GM19467 (cell line): Measurements from ENCODE around the gene SEMA6B.

Experiments
- ATAC-seq: cut with Tn5 transposase; IDR thresholded peaks from one replicate; pipeline ENCODE4 v1.9.1; 2021; ENCODE audit warnings: mild to moderate bottlenecking, moderate library complexity; ENCODE audit not compliant: unreplicated experiment

Gene SEMA6B

DNA sequence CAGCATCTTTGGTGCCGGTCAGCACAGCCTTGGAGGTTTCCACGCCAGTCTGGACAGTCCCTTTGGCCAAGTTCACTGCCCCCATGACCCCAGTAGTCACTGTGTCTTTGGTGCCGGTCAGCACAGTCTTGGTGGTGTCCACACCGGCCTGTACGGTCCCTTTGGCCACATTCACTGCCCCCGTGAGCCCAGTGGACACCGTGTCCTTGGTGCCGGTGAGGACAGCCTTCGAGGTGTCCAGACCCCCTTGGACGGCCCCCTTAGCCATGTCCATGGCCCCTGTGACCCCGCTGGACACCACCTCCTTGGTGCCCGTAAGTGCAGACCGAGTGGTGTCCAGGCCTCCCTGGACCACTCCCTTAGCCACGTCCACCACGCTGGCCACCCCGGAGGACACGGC, 46.2 kb downstream of the SEMA6B start:
- ATAC-seq, result no peak

DNA sequence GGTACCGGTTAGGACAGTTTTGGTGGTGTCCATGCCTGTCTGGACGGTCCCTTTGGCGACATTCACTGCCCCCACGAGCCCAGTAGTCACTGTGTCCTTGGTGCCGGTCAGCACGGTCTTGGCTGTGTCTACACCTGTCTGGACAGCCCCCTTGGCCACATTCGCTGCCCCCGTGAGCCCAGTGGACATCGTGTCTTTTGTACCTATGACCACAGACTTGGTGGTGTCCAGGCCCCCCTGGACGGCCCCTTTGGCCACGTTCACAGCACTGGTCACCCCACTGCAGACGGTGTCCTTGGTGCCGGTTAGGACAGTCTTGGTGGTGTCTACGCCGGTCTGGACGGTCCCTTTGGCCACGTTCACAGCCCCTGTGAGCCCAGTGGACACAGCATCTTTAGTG, 47.4 kb downstream of the SEMA6B start:
- ATAC-seq, result no peak

DNA sequence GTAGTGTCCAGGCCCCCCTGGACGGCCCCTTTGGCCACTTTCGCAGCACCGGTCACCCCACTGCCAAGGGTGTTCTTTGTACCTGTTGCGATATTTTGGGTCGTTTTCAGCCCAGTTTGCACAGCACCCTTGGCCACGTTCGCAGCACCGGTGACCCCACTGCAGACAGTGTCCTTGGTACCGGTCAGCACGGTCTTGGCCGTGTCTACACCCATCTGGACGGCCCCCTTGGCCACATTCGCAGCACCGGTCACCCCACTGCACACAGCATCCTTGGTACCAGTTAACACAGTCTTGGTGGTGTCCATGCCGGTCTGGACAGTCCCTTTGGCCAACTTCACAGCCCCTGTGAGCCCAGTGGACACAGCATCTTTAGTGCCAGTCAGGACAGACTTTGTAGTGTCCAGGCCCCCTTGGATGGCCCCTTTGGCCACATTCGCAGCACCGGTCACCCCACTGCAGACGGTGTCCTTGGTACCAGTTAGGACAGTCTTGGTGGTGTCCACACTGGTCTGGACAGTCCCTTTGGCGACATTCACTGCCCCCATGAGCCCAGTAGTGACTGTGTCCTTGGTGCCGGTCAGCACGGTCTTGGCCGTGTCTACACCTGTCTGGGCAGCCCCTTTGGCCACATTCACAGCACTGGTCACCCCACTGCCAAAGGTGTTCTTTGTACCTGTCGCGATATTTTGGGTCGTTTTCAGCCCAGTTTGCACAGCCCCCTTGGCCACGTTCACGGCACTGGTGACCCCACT, 48.0 kb downstream of the SEMA6B start:
- ATAC-seq, result no peak

DNA sequence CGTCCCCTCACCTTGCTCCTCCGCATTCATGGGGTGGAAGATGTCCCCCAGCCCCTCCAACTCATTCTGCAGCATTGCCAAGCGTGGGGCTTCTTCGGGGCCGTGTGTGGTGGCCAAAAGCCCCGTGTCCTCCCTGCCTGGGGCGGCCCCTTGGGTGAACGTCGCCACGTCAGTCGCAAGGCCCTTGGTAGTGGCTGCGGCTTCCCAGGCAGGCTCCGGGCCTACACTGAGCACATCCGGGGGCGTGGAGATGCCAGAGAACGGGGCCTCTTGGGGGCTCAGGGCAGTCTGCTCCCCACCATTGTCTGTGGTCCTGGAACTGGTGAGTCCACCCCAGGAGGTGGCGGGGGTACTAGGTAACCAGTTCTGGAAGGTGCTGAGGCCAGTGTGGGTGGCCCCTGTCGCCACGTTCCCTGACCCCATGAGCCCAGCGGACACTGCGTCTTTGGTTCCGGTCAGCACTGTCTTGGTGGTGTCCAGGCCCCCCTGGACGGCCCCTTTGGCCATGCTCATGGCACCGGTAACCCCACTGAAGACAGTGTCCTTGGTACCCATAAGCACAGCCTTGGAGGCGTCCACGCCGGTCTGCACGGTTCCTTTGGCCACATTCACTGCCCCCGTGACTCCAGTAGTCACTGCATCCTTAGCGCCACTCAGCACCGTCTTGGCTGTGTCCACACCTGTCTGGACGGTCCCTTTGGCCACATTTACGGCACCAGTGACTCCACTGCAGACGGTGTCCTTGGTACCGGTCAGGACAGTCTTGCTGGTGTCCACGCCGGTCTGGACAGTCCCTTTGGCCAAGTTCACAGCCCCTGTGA, 48.8 kb downstream of the SEMA6B start:
- ATAC-seq, result no peak

DNA sequence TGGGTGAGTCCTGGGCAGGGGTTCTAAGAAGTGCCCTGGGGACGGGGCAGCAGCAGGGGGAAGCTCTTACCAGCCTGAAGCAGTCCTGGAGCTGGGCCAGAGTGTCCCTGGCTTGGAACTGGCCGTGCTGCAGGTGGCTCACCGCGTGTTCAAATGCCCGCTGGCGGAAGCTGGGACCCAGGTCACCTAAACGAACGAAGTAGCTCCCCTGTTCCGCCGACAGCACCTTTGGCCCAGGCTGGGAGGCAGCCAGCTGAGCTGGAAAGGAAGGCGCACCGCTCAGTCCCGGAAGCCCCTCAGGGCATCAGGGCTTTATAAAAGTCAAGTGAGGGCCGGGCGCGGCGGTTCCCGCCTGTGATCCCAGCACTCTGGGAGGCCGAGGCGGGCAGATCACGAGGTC, 50.8 kb downstream of the SEMA6B start:
- no peak for ATAC-seq

DNA sequence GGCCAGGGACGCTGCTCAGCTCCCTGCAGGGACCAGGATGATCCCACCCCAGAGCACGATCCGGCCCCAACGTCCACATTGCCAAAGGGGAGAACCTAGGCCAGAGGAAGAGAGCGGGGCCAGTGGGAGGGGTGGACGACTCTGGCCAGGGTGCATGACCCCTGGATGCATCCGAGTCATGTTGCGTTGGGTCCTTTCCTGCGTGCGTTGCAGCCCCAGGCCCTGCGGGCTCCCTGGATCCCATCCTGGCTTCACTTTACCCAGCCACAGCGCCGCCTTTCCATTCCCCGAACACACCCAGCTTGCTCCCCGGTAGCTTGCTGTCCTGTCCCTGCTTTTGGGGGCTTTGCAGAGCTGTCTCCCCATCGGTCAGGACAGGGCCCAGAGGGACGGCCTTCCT, 51.7 kb downstream of the SEMA6B start:
- no peak for ATAC-seq

DNA sequence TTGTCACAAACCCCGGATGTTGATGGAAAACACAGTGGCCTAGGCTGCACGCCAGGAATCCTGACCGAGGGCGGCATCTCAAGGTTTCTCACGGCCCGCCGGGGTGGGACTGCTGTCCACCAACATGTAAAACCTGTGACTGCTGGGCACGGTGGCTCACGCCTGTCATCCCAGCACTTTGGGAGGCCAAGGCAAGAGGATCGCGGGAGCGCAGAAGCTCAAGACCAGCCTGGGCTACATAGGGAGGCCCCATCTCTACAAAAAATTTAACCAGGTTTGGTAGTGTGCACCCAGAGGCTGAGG, 52.4 kb downstream of the SEMA6B start:
- no peak for ATAC-seq

DNA sequence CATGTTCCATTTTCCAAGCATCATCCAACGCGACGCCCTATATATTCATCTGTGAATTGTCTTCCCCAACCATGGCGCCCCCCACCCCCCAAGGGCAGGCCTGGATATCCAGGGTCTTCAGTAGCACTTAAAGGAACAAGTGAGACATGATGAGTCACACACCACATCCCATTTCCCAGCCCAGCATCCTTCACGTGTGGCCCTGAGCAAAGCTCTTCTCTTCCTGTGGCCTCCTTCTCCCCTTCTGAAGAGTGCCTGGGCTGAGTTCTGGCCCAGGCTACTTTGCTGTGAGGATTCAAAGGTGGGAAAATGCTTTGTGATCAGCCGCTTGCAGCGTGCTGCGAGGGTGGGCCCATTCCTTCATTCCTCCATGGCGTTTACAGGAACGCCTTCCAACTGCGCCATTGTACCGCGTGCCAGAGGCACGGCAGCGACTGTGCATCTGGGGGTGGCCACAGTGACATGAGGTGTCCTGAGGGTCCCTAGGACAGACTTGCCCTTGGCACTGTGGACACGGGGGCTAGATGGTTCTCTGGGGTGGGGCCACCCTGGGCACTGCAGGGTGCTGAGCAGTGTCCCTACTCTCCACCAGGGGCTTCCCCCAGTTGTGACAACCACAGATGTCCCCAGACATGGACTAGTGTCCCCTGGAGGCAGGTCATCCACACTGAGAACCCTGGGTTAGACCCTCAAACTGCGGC, 52.9 kb downstream of the SEMA6B start:
- no peak for ATAC-seq

DNA sequence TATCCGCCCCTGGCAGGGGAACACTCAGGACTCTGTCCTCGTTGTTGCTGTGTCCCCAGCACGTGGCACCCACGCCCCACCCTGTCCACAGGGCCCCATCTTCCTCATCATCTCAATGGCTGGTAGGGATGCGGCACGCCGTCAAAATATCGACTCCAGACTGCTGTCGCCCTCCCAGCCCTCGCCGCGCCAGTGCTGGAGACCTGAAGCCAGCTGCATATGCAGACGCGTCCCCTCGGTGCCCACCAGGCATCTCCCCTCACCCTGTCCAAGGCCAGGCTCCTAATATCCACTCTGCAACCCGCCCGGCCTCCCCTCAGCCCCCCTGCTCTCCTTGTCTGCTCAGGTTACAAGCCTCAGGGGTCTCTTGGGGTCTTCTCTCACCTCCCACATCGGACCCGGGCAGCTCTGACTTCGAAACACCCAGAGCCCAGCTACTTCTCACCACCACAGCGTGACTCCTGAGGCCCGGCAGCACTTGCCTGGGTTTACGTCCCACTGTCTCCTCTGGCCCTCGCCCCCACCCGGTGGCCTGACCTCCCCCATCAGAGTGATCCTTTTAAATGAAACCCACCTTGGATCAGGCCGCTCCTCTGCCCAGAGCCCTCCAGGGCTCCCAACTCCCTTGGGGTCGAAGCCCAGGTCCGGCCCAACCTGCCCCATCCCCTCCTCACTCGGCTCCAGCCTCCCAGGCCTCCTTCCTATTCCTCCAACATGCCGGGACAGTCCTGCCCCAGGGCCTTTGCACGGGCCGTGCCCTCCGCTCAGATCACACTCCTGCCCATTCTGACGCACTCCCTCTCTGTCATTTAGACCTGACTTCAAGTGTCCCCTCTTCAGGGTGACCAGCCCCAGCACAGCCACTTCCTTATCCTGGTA, 53.7 kb downstream of the SEMA6B start:
- ATAC-seq, result no peak

DNA sequence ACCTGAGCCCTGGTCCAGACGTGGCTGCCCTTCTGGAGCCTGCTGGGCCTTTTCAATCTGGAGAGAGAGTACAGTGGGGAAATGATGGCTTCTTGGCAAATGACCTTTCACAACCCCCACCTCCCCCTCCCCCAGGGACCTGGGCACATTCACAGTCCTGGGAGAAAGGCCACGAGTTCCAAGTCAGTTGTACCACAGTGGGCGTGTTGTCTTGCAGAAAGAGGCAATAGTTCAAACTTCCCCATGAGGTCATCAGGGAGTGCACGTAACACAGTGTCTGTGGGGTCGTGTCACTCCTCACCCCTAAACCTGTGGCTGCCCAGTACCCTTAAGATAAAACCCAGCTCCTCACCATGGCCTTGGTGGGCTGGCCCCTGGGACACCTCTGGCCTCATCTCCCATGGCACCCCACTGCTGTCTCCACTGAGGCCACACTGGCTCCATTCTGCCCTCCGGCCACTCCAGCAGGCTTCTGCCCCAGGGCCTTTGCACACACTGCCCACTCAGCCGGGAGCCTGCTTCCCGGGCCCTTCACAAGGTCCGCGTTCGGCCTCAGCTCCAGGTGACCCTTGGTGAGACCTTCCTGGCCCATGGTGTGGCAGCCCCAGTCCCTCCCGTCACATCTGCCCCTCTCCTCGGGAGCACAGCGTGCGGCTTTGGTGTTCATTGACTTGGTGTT, 54.5 kb downstream of the SEMA6B start:
- no peak for ATAC-seq

DNA sequence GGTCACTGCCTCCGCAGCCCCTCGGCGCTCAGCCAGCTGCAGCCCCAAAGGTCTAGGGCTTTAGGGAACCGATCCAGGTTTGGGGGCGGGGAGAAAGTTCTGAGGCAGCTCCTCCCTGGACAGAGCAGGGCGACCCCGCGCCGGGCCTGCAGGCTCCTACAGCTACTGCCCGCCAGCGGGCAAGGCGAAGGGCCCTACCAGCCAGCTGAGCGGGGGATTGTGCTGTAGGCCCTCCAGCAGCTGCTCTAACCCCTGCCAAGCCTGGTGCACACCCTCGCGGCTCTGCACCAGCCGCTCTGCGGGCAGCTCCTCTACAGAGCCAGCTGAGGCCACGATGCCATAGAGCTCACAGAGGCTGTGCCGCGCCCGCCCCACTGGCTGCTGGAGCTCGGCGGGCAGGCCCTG, 55.2 kb downstream of the SEMA6B start:
- no peak for ATAC-seq

DNA sequence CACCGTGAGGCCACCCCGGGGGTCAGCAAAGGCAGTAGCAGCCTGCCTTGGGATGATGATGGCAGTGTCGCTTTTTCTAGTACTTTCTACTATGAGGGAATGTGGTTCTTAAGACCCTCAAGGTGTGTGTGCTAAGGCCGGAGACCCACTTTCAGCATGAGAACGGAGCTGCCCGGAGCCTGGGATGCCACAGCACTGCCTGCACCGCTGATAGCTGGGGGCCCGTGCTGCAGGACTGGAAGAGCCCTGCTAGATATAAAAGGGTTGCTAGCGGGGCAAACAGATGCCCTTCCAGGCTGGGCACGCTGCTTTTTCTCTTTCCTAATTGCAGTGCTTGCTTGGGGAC, 55.7 kb downstream of the SEMA6B start:
- no peak for ATAC-seq

DNA sequence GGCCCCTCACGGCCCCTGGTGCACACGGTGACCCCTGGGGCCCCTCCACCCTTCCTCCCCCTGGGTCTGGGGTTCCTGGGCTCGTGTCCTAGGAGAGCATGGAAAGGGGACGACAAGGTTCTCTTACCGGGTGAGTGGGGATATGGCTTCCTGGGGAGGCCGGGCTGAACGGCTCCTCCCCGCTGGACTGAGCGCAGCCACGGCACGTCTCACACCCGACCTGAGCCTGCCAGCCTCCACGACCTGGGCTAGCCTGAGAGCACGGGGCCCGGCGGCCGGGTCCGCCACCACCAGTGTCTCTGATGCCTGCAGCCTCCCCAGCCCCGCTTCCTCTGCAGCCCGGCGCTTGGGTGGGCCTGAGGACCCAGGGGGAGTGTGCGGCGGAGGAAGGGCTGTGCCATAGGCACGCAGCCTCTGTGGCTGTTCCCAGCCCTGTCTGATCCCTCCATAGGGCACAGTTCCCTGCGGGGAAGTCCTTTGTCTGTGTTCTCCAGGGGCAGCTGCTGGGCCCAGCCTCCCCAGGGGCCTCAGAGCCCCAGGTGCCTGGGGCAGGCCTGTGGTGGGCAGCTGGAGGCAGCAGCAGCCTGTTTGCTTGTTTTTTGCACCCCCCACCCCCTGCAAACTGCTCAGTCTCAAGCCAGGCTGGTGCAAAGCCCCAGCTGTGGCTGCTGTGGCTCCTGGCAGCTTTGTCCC, 56.2 kb downstream of the SEMA6B start:
- ATAC-seq, result no peak

DNA sequence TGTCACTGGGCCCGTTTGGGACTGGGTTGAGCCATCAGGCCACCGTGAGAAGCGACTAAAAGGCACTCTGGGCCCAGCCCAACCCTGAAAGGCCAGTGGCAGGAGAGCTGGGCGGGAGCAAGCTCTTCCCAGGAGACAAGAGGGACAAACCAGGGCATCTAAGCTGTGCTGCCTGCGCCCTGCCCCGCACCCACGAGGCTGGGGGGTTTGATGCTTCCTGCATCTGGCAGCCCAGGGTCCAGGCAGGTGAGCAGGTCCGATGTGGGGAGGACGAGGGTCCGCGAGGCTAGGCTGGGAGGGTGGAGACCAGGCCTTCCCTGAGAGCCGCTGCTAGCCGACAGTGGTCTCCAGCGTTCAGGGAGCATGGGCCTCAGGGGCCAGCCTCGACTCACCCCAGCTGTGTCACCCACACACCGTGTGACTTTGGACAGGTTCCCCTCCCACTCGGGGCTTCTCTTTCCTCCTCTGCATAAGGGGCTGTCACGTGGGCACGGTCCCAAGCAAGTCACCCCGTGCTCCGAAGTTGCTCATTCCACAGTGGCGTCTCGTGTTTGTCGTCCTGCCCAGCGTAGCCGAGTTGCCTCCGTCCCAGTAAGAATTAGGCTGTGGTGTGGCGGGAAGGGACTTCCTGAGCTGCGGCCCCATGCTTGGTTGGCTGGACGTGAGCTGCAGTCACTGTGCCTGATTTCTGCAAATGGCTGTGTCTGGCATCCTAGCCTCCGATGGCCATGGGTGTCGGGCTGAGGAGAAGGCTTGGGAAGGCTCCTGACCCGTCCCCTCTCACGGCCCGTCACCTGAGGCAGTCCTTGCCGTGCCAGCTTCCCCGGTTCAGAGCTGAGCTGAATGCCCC, 57.0 kb downstream of the SEMA6B start:
- ATAC-seq, result no peak

DNA sequence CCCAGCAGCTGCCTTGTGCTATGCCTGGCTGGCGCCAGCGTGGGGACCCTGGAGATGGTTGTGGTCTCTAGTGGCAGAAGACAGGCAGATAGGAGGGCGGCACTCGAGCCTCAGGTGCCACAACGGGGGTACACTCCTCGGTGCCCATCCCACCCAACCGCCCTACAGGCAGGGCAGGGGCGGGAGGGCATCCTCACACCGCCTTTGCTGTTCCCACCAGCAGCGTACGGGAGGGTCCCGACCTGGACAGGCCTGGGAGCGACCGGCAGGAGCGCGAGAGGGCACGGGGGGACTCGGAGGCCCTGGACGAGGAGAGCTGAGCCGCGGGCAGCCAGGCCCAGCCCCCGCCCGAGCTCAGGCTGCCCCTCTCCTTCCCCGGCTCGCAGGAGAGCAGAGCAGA, 57.8 kb downstream of the SEMA6B start:
- no peak for ATAC-seq

DNA sequence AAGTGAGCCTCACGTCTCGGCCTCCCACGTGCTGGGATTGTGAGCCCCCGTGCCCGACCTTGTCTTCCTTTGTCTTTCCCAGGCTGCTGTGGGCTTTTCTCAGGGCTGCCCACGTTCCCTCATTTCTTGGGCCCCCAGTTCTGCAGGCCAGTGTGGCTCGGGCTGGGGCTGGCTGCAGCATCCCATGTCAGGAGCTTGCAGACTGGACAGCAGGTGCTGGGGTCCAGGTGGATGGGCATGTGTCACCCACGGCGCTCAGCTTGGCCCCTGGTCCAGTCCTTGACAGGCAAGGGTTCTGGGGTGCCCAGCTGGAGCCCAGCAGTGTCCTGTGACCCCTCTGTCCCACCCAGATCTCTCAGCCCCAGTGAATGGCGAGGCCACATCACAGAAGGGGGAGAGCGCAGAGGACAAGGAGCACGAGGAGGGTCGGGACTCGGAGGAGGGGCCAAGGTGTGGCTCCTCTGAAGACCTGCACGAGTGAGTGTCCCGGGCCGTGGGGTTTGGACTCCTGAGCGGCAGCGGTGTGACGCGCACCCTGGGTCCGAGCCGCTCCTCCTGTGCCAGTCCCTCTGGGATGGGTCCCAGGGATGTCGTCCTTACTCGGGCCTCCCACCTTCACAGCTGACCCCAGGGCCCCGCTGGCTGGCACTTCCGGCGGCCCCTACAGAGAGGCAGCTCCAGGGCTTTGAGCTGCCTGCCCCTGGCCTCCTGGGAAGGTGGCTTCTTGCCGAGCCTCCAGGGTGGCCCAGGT, 58.5 kb downstream of the SEMA6B start:
- no peak for ATAC-seq

DNA sequence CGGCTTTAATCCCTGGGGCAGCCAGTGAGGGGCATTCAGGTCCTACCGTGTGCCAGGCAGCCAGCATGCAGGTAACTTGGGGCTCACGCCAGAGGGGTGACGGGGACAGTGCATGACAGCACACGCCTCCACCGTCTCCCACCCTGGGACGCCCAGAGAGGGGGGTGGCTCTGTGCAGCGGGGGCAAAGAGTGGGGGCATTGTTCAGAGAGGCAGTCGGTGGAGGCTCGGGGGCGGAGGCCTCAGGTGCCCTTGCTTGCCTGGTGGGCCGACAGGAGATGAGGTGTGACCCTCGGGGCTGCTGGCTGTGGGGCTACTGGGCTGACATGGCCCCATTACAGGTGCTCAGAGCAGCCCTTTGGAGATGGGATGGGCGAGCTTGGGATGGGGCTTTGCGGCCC, 59.6 kb downstream of the SEMA6B start:
- ATAC-seq, result no peak

DNA sequence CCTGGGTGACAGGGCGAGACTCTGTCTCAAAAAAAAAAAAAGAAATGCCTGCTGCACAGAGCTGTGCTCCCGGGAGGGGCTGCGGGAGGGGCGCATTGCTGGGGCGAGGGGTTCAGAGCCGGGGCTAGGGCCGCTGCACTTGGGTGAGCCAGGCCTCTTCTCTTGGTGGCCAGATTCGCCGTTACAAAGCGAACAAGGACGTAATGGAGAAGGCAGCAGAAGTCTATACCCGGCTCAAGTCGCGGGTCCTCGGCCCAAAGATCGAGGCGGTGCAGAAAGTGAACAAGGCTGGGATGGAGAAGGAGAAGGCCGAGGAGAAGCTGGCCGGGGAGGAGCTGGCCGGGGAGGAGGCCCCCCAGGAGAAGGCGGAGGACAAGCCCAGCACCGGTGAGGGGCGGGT, 60.2 kb downstream of the SEMA6B start:
- no peak for ATAC-seq
